HG03039 (cell line): ENCODE measurements around the gene AP3M1.
A peak's percentile ranks its signal among the peaks of the same experiment; 100 is the strongest.
"Not testable (repeated sequence)": the region's sequence is repeated elsewhere in the genome, so short reads cannot be mapped to it uniquely, and the experiment has no call there.

ENCODE experiments used
- ATAC-seq: cut with Tn5 transposase; IDR thresholded peaks from one replicate; pipeline ENCODE4 v1.9.1; 2021; ENCODE audit warnings: mild to moderate bottlenecking, moderate library complexity; ENCODE audit not compliant: unreplicated experiment

AP3M1 gene

GRCh38 chr10:74163319-74164068, 12.9 kb upstream of the AP3M1 start:
- no peak for ATAC-seq

DNA sequence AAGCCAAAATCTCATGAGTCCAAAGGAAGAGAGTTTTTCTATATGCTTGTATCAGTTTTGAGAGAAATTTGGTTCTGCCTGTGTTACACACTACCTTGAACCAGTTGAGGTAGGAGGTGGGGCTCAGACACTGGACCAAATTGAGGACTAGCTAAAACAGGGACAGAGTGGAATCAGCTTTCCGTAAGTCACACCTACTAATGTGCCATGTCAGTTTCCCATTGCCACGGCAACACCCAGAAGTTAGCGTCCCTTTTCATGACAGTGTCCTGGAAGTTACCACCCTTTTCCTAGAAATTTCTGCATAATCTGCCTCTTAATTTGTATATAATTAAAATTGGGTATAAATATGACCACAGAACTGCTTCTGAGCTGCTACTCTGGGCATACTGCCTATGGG, 9.4 kb upstream of the AP3M1 start:
- no peak for ATAC-seq

DNA sequence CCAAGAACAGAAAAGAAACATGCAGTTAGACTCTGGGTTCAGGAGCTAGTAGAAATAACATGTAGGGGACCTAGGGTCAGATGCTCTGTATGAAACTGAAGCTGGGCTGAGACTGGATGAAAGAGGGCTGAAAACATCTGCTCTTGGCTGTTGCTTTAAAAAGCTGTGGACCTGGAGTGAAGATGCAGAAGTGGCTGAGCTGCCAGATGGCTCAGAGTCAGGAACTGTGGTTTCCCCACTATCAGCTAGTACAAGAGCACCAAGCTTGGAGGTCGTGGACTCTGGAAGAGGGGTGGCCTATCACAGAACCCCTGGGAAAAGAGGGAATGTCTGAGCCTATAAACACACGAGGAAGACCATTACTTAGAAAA, 6.3 kb upstream of the AP3M1 start:
- no peak for ATAC-seq

GRCh38 chr10:74153676-74154075, 3.0 kb upstream of the AP3M1 start:
- ATAC-seq = no peak

GRCh38 chr10:74153123-74153522, 2.5 kb upstream of the AP3M1 start:
- no peak for ATAC-seq

- ATAC-seq = no peak
These were observed 1.5 kb upstream of the AP3M1 start for GRCh38 chr10:74151879-74152722.

GRCh38 chr10:74150990-74151878, 606 bp upstream of the AP3M1 start, which contains the start of gene ADK:
Gene ADK, plus strand, starts transcription at chr10:74151221. Its CDS starts 58 bp downstream, at chr10:74151279.
- ATAC-seq = peak; percentile 77

DNA sequence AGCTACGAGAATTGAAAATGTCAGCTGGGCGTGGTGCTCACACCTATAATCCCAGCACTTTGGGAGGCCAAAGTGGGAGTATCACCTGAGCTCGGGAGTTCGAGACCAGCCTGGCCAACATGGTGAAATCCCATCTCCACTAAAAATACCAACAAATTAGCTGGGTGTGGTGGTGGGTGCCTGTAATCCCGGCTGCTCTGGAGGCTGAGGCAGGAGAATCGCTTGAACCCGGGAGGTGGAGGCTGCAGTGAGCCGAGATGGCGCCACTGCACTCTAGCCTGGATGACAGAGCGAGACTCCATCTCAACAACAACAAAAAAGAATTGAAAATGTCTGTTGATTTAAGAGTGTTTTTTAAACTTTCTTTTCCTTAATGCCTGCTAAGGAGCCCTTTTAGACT, 3.6 kb downstream of the AP3M1 start:
- ATAC-seq = not testable (repeated sequence)

- ATAC-seq = no peak
These were observed 5.5 kb downstream of the AP3M1 start for GRCh38 chr10:74145133-74145532.

GRCh38 chr10:74140553-74140952, 10.1 kb downstream of the AP3M1 start:
- ATAC-seq = no peak

- no peak for ATAC-seq
These were observed 10.6 kb downstream of the AP3M1 start for GRCh38 chr10:74139981-74140380.

DNA sequence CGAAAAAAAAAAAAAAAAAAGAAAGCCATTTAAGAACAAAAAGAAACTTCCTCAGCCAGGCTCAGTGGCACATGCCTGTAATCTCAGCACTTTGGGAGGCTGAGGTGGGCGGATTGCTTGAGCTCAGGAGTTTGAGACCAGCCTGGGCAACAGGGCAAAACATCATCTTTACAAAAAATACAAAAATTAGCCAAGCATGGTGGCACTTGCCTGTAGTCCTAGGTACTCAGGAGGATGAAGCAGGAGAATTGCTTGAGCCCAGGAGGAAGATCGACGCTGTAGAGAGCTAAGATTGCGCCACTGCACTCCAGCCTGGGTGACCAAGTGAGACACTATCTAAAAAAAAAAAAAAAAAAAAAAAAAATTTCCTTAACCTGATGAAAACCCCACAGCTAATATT, 12.0 kb downstream of the AP3M1 start:
- not testable (repeated sequence) for ATAC-seq

GRCh38 chr10:74137992-74138391, 12.6 kb downstream of the AP3M1 start:
- no peak for ATAC-seq

GRCh38 chr10:74135452-74135851, 15.2 kb downstream of the AP3M1 start:
- ATAC-seq = no peak

- no peak for ATAC-seq
These were observed 16.5 kb downstream of the AP3M1 start for GRCh38 chr10:74133923-74134820.

- ATAC-seq = no peak
These were observed 27.5 kb downstream of the AP3M1 start for GRCh38 chr10:74123081-74123480.

- ATAC-seq = no peak
These were observed 28.6 kb downstream of the AP3M1 start for GRCh38 chr10:74122060-74122459.

DNA sequence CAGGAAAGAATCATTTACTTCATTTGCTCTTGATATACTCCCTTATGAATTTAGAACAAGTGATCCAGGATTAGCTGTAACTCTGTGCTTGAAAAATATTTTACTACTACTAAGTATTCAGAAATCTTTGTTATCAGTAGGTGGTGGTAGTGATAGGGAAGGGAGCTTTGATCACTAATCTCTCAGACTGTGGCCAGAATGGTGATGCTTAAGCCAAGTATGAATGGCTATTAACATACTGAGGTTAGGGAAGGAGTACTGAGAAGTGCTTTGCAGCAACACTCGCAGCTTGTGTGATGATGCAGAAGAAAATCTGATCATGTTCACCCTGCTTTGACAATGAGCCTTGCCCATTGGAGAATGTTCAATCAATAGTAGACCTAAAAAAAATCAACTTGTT, 29.3 kb downstream of the AP3M1 start:
- ATAC-seq = no peak

GRCh38 chr10:74120911-74121310, 29.7 kb downstream of the AP3M1 start:
- ATAC-seq = no peak

DNA sequence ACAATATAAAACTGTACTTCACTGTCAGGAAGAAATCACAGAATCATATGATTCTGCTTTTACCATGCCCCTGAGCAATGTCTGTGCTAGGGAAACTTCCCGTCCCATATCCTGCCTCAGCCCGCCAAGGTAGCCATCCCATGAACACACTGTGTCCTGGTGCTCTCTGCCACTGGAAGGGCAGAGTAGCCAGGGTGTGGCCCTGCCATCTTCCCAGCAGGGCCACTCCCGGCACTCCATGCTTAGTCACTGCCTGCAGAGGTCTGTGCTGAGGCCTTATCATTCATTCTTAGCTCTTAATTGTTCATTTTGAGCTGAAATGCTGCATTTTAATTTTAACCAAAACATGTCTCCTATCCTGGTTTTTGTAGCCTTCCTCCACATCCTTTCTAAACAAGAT, 31.8 kb downstream of the AP3M1 start:
- no peak for ATAC-seq
